ENCODE measurements around the gene COPZ2.

GRCh38 chr17:48071654-48072053 is 34.1 kb upstream of the COPZ2 start:
- TF ChIP-seq CTCF (IDR thresholded peaks at IDR 0.05) (no peak), POLR2A (IDR thresholded peaks at IDR 0.05) (no peak)
